Measurements from ENCODE around the gene SMG9. TPM values are rescaled to one million over a fixed set of nuclear protein-coding genes. Genes with fewer than 3 reads are reported as not detected.

The SMG9 gene
- total and polyA plus RNA-seq, 2 of the 13 experiments (the other 11 are each of a cell fraction or from before 2014, with no cell fraction given): 16.1 to 18.7 TPM

- TF ChIP-seq, protein P1, sequence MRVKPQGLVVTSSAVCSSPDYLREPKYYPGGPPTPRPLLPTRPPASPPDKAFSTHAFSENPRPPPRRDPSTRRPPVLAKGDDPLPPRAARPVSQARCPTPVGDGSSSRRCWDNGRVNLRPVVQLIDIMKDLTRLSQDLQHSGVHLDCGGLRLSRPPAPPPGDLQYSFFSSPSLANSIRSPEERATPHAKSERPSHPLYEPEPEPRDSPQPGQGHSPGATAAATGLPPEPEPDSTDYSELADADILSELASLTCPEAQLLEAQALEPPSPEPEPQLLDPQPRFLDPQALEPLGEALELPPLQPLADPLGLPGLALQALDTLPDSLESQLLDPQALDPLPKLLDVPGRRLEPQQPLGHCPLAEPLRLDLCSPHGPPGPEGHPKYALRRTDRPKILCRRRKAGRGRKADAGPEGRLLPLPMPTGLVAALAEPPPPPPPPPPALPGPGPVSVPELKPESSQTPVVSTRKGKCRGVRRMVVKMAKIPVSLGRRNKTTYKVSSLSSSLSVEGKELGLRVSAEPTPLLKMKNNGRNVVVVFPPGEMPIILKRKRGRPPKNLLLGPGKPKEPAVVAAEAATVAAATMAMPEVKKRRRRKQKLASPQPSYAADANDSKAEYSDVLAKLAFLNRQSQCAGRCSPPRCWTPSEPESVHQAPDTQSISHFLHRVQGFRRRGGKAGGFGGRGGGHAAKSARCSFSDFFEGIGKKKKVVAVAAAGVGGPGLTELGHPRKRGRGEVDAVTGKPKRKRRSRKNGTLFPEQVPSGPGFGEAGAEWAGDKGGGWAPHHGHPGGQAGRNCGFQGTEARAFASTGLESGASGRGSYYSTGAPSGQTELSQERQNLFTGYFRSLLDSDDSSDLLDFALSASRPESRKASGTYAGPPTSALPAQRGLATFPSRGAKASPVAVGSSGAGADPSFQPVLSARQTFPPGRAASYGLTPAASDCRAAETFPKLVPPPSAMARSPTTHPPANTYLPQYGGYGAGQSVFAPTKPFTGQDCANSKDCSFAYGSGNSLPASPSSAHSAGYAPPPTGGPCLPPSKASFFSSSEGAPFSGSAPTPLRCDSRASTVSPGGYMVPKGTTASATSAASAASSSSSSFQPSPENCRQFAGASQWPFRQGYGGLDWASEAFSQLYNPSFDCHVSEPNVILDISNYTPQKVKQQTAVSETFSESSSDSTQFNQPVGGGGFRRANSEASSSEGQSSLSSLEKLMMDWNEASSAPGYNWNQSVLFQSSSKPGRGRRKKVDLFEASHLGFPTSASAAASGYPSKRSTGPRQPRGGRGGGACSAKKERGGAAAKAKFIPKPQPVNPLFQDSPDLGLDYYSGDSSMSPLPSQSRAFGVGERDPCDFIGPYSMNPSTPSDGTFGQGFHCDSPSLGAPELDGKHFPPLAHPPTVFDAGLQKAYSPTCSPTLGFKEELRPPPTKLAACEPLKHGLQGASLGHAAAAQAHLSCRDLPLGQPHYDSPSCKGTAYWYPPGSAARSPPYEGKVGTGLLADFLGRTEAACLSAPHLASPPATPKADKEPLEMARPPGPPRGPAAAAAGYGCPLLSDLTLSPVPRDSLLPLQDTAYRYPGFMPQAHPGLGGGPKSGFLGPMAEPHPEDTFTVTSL (CRISPR knock-in tag; IDR thresholded peaks at IDR 0.05; ENCODE audit: borderline replicate concordance): no peak
- TF ChIP-seq PRDM4 (CRISPR knock-in tag; IDR thresholded peaks at IDR 0.05; ENCODE audit: borderline replicate concordance) (no peak), KDM2A (CRISPR knock-in tag; IDR thresholded peaks at IDR 0.05; ENCODE audit: borderline replicate concordance, low read depth) (no peak), CENPX (CRISPR knock-in tag; IDR thresholded peaks at IDR 0.05) (no peak), ZNF839 (CRISPR knock-in tag; IDR thresholded peaks at IDR 0.05; ENCODE audit: borderline replicate concordance) (no peak), ZNF124 (CRISPR knock-in tag; IDR thresholded peaks at IDR 0.05) (no peak), HMGXB3 (CRISPR knock-in tag; IDR thresholded peaks at IDR 0.05; ENCODE audit: borderline replicate concordance) (no peak), GPBP1L1 (CRISPR knock-in tag; IDR thresholded peaks at IDR 0.05) (no peak)
- TF ChIP-seq, protein P2, sequence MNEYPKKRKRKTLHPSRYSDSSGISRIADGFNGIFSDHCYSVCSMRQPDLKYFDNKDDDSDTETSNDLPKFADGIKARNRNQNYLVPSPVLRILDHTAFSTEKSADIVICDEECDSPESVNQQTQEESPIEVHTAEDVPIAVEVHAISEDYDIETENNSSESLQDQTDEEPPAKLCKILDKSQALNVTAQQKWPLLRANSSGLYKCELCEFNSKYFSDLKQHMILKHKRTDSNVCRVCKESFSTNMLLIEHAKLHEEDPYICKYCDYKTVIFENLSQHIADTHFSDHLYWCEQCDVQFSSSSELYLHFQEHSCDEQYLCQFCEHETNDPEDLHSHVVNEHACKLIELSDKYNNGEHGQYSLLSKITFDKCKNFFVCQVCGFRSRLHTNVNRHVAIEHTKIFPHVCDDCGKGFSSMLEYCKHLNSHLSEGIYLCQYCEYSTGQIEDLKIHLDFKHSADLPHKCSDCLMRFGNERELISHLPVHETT (CRISPR knock-in tag; conservative IDR thresholded peaks at IDR 0.05): no peak
Measured at GRCh38 chr19:43735013-43735412, 19.7 kb downstream of the SMG9 start (continued).

All from HepG2 (cell line).